Fibroblast of skin of right biceps (primary cell): ENCODE results near the gene UCHL3.
A peak's percentile ranks its signal among the peaks of the same experiment; 100 is the strongest.
"Not testable (repeated sequence)": the region's sequence is repeated elsewhere in the genome, so short reads cannot be mapped to it uniquely, and the experiment has no call there.

Experiments used
- DNase-seq: peaks from one replicate; pipeline ENCODE4 v3.0.0-alpha.2; 2013

UCHL3 gene

GRCh38 chr13:75549262-75550158 is at the start of gene UCHL3:
Gene UCHL3 (plus strand): TSS chr13:75549791. CDS start chr13:75549821, 30 bp downstream.
- DNase-seq: peak; percentile 95

- DNase-seq: no peak
These were observed 44.3 kb upstream of the UCHL3 start for GRCh38 chr13:75505327-75505726.

- no peak for DNase-seq
These were observed 43.6 kb upstream of the UCHL3 start for GRCh38 chr13:75506018-75506417.

- DNase-seq: no peak
These were observed 42.3 kb upstream of the UCHL3 start for GRCh38 chr13:75507027-75508001.

GRCh38 chr13:75508002-75508548 is 41.5 kb upstream of the UCHL3 start:
- DNase-seq: no peak

- DNase-seq: no peak
These were observed 38.5 kb upstream of the UCHL3 start for GRCh38 chr13:75511051-75511625.

- no peak for DNase-seq
These were observed 37.3 kb upstream of the UCHL3 start for GRCh38 chr13:75512253-75512652.

GRCh38 chr13:75513271-75513670 is 36.3 kb upstream of the UCHL3 start:
- DNase-seq: no peak

GRCh38 chr13:75514080-75514995 is 35.3 kb upstream of the UCHL3 start:
- peak; percentile 70 for DNase-seq

GRCh38 chr13:75518439-75519088 is 31.0 kb upstream of the UCHL3 start:
- DNase-seq: no peak

GRCh38 chr13:75521956-75522355 is 27.6 kb upstream of the UCHL3 start:
- DNase-seq: no peak

- DNase-seq: no peak
These were observed 19.0 kb upstream of the UCHL3 start for GRCh38 chr13:75530549-75530961.

- no peak for DNase-seq
These were observed 15.7 kb upstream of the UCHL3 start for GRCh38 chr13:75533861-75534260.

- peak; percentile 93 for DNase-seq
These were observed 11.9 kb upstream of the UCHL3 start, which contains the start of gene COMMD6 for GRCh38 chr13:75537401-75538365. Gene COMMD6 (minus strand): TSS chr13:75537841. CDS start chr13:75537805, 36 bp downstream.

GRCh38 chr13:75541287-75541686 is 8.3 kb upstream of the UCHL3 start:
- peak; percentile 17 for DNase-seq

GRCh38 chr13:75541961-75542360 is 7.6 kb upstream of the UCHL3 start:
- no peak for DNase-seq

GRCh38 chr13:75544681-75545330 is 4.8 kb upstream of the UCHL3 start:
- DNase-seq: peak; percentile 81

GRCh38 chr13:75545386-75545785 is 4.2 kb upstream of the UCHL3 start:
- DNase-seq: not testable (repeated sequence)

- no peak for DNase-seq
These were observed 1.7 kb upstream of the UCHL3 start for GRCh38 chr13:75547917-75548316.
